H1 (cell line): ENCODE results near the gene PDZD2. TPM values are rescaled to one million over a fixed set of nuclear protein-coding genes. Genes with fewer than 3 reads are reported as not detected.

Source experiments
- CTCF ChIA-PET: fragments of 300-600 bp; sonication (Branson Sonifier 250); formaldehyde crosslinking; loops from one replicate; lab custom pipeline; 2021; ENCODE audit not compliant: partially characterized antibody; lab: Charles Lee
- POLR2A ChIA-PET: fragments of 300-600 bp; sonication (Branson Sonifier 250); formaldehyde crosslinking; loops from one replicate; lab custom pipeline; 2021; ENCODE audit warnings: inconsistent platforms; ENCODE audit not compliant: partially characterized antibody; lab: Charles Lee
- DNase-seq, 2 experiments: peaks; one replicate each; pipeline versions ENCODE4 v3.0.0 to v3.0.0-alpha.2; 2010 to 2022; ENCODE audit warnings: low spot score in 2 of 2, low read depth in 1 of 2, mixed read lengths in 1 of 2
- FAIRE-seq: peaks from 2 replicates; lab custom pipeline; 2011; peaks lifted over from hg19 to GRCh38; lab: Jason Lieb, UNC
- H2AFZ ChIP-seq: 2 replicates; pipeline ENCODE4 v1.8.1; 2012; ENCODE audit warnings: low read length, inconsistent platforms
- H2AK5ac ChIP-seq: 2 replicates; pipeline ENCODE4 v1.6.1; 2013; ENCODE audit warnings: low read depth, low read length
- H2BK120ac ChIP-seq: replicated peaks from 2 replicates; pipeline ENCODE3; 2013; ENCODE audit warnings: low read depth, low read length, inconsistent platforms
- H2BK12ac ChIP-seq: 2 replicates; pipeline ENCODE4 v1.6.1; 2013; ENCODE audit warnings: low read depth, low read length
- H2BK15ac ChIP-seq: 2 replicates; pipeline ENCODE4 v1.6.1; 2013; ENCODE audit warnings: low read length
- H2BK20ac ChIP-seq: 2 replicates; pipeline ENCODE4 v1.6.1; 2013; ENCODE audit warnings: low read length
- H2BK5ac ChIP-seq: 2 replicates; pipeline ENCODE4 v1.6.1; 2013; ENCODE audit warnings: low read depth, low read length
- H3K14ac ChIP-seq: 2 replicates; pipeline ENCODE4 v1.6.1; 2013; ENCODE audit warnings: inconsistent platforms; ENCODE audit not compliant: insufficient read length
- H3K18ac ChIP-seq: 2 replicates; pipeline ENCODE4 v1.6.1; 2013; ENCODE audit warnings: low read length; ENCODE audit errors: extremely low read depth
- H3K23ac ChIP-seq: 2 replicates; pipeline ENCODE4 v1.6.1; 2013; ENCODE audit warnings: inconsistent platforms; ENCODE audit not compliant: insufficient read length
- H3K23me2 ChIP-seq: 2 replicates; pipeline ENCODE4 v1.6.1; 2013; ENCODE audit warnings: low read depth, low read length
- H3K27ac ChIP-seq: 2 replicates; pipeline ENCODE4 v1.6.1; 2011; ENCODE audit warnings: low read depth, low read length, inconsistent platforms
- H3K27me3 ChIP-seq, 4 experiments: replicated peaks in 1 of 4; 1 replicate in 1 of 4; 2 replicates in 3 of 4; pipeline versions ENCODE4 v1.6.1 to v1.8.1; 2011 to 2013; ENCODE audit warnings: low read length in 3 of 4, mild to moderate bottlenecking in 3 of 4, inconsistent platforms in 2 of 4, mixed read lengths in 2 of 4, moderate library complexity in 1 of 4; ENCODE audit not compliant: control insufficient read depth in 3 of 4, insufficient read depth in 3 of 4; ENCODE audit errors: extremely low read depth in 1 of 4
- H3K36me3 ChIP-seq, 4 experiments: 2 replicates each; pipeline versions ENCODE4 v1.6.1 to v1.8.1; 2011 to 2013; ENCODE audit warnings: mild to moderate bottlenecking in 4 of 4, low read length in 3 of 4, moderate library complexity in 2 of 4, control low read depth in 1 of 4, inconsistent platforms in 1 of 4; ENCODE audit not compliant: insufficient read depth in 4 of 4, control insufficient read depth in 2 of 4
- H3K4ac ChIP-seq: replicated peaks from 2 replicates; pipeline ENCODE3; 2013; ENCODE audit warnings: low read length, low read depth, mixed read lengths, inconsistent platforms; ENCODE audit not compliant: insufficient read length
- H3K4me1 ChIP-seq, 4 experiments: replicated peaks in 1 of 4; 1 replicate in 1 of 4; 2 replicates in 3 of 4; pipeline versions ENCODE4 v1.6.1 to v1.8.1; 2011 to 2013; ENCODE audit warnings: low read length in 3 of 4, inconsistent platforms in 2 of 4, mixed read lengths in 1 of 4; ENCODE audit not compliant: insufficient read depth in 4 of 4, control insufficient read depth in 3 of 4
- H3K4me2 ChIP-seq, 2 experiments: 2 replicates each; pipeline versions ENCODE4 v1.6.1 to v1.8.1; 2011 to 2013; ENCODE audit warnings: low read depth in 2 of 2, low read length in 2 of 2, control low read depth in 1 of 2, inconsistent platforms in 1 of 2, mild to moderate bottlenecking in 1 of 2; ENCODE audit not compliant: insufficient read depth in 1 of 2
- H3K4me3 ChIP-seq, 4 experiments: fragments of 200-600, 300-600 bp in 1 of 4; sonication (generic), shearing (Covaris generic), sonication (Bioruptor Twin) in 1 of 4; 2 replicates each; pipeline versions ENCODE4 v1.5.1 to v1.8.1; 2011 to 2016; ENCODE audit warnings: low read length in 4 of 4, low read depth in 3 of 4, control low read depth in 2 of 4, inconsistent platforms in 2 of 4, mild to moderate bottlenecking in 2 of 4, mixed read lengths in 1 of 4, moderate library complexity in 1 of 4; ENCODE audit not compliant: insufficient read depth in 2 of 4; ENCODE audit errors: extremely low read depth in 1 of 4
- H3K56ac ChIP-seq: replicated peaks from 2 replicates; pipeline ENCODE3; 2013; ENCODE audit warnings: low read depth, mild to moderate bottlenecking, mixed read lengths, low read length, inconsistent platforms; ENCODE audit not compliant: insufficient read length
- H3K79me1 ChIP-seq: 2 replicates; pipeline ENCODE4 v1.6.1; 2013; ENCODE audit warnings: low read depth, low read length, control low read depth
- H3K79me2 ChIP-seq, 2 experiments: 2 replicates each; pipeline versions ENCODE4 v1.6.1 to v1.8.1; 2012 to 2013; ENCODE audit warnings: low read length in 2 of 2, mild to moderate bottlenecking in 2 of 2, inconsistent platforms in 1 of 2; ENCODE audit not compliant: insufficient read depth in 2 of 2, control insufficient read depth in 1 of 2
- H3K9ac ChIP-seq, 4 experiments: replicated peaks in 1 of 4; 1 replicate in 1 of 4; 2 replicates in 3 of 4; pipeline versions ENCODE4 v1.6.1 to v1.8.1; 2011 to 2013; ENCODE audit warnings: low read depth in 3 of 4, low read length in 3 of 4, control low read depth in 2 of 4, mild to moderate bottlenecking in 2 of 4, moderate library complexity in 2 of 4, inconsistent platforms in 1 of 4; ENCODE audit errors: extremely low read depth in 1 of 4
- H3K9me3 ChIP-seq, 2 experiments: 2 replicates each; pipeline versions ENCODE4 v1.6.1 to v1.8.1; 2012 to 2013; ENCODE audit warnings: mild to moderate bottlenecking in 2 of 2, moderate library complexity in 2 of 2, control low read depth in 1 of 2, inconsistent platforms in 1 of 2, low read depth in 1 of 2, low read length in 1 of 2, mixed read lengths in 1 of 2; ENCODE audit not compliant: insufficient read depth in 2 of 2
- H4K20me1 ChIP-seq, 2 experiments: replicated peaks in 1 of 2; 2 replicates each; pipeline versions ENCODE3 to v1.8.1; 2011 to 2013; ENCODE audit warnings: inconsistent platforms in 2 of 2, low read length in 2 of 2, mild to moderate bottlenecking in 1 of 2; ENCODE audit not compliant: insufficient read depth in 2 of 2, control insufficient read depth in 1 of 2
- H4K5ac ChIP-seq: 2 replicates; pipeline ENCODE4 v1.6.1; 2013; ENCODE audit warnings: low read length, low read depth, mixed read lengths, inconsistent platforms; ENCODE audit not compliant: insufficient read length
- H4K8ac ChIP-seq: 2 replicates; pipeline ENCODE4 v1.8.0; 2013; ENCODE audit warnings: mild to moderate bottlenecking, moderate library complexity, low read length, inconsistent platforms; ENCODE audit not compliant: insufficient read depth; ENCODE audit errors: extremely low read depth
- H4K91ac ChIP-seq: replicated peaks from 2 replicates; pipeline ENCODE3; 2013; ENCODE audit warnings: low read length, mixed read lengths, inconsistent platforms; ENCODE audit not compliant: insufficient read length
- ASH2L ChIP-seq: fragments of 200-600, 300-600 bp; sonication (generic); IDR thresholded peaks from one replicate; pipeline ENCODE4 v1.7.1; 2017; ENCODE audit warnings: low read length
- BRCA1 ChIP-seq: IDR thresholded peaks from 2 replicates; pipeline ENCODE4 v1.6.1; 2012; ENCODE audit warnings: low read depth, low read length, improper control_type of control experiment
- CBX5 ChIP-seq: fragments of 300-800, 300-1000 bp; sonication (generic); IDR thresholded peaks from 2 replicates; pipeline ENCODE4 v1.7.1; 2016; ENCODE audit warnings: antibody characterized with exemption, low read length, low read depth
- CBX8 ChIP-seq: fragments of 300-800, 300-1000 bp; sonication (generic); IDR thresholded peaks from 2 replicates; pipeline ENCODE4 v1.7.1; 2016; ENCODE audit warnings: low read depth, low read length, borderline replicate concordance
- HDAC2 ChIP-seq, 2 experiments: fragments of 300-600 bp in 1 of 2; sonication (generic) in 1 of 2; IDR thresholded peaks; 2 replicates each; pipeline ENCODE4 v1.6.1; 2011 to 2012; ENCODE audit warnings: low read depth in 2 of 2, low read length in 2 of 2, mild to moderate bottlenecking in 2 of 2, moderate library complexity in 2 of 2, borderline replicate concordance in 1 of 2, inconsistent platforms in 1 of 2
- KDM1A ChIP-seq: fragments of 200-600, 300-600 bp; sonication (generic); IDR thresholded peaks from 2 replicates; pipeline ENCODE4 v1.7.1; 2016; ENCODE audit warnings: mild to moderate bottlenecking, low read length, borderline replicate concordance
- RNF2 ChIP-seq: fragments of 200-900, 300-1000 bp; sonication (generic); IDR thresholded peaks from 2 replicates; pipeline ENCODE4 v1.7.1; 2016; ENCODE audit warnings: borderline replicate concordance, low read depth, mild to moderate bottlenecking, antibody characterized with exemption, low read length; ENCODE audit not compliant: poor library complexity, severe bottlenecking; ENCODE audit errors: missing control alignments
- RXRA ChIP-seq: IDR thresholded peaks from 2 replicates; pipeline ENCODE4 v1.6.1; 2011; ENCODE audit warnings: low read depth, mild to moderate bottlenecking, low read length, moderate library complexity; ENCODE audit not compliant: insufficient read depth
- WGBS, 2 experiments: shearing (Covaris generic) in 1 of 2; methylation state at CpG; one replicate each; pipeline versions ENCODE4 v1.1.6 to v1.1.7; 2013 to 2015; ENCODE audit warnings: low lambda C conversion rate in 2 of 2, mixed read lengths in 2 of 2, inconsistent platforms in 1 of 2, low coverage in 1 of 2, missing lambda C conversion rate in 1 of 2; ENCODE audit not compliant: insufficient replicate concordance in 2 of 2, insufficient coverage in 1 of 2, insufficient read length in 1 of 2; ENCODE audit errors: extremely low coverage in 1 of 2, missing lambda C conversion rate in 1 of 2; 5-methylcytosine and 5-hydroxymethylcytosine counted together
- polyA plus RNA-seq, 7 experiments: library from polyadenylated mRNA; depleted of rRNA in 3 of 7; stranded (reverse) in 5 of 7; unstranded in 2 of 7; fragments of >200 nt in 5 of 7; fragments of 200-250 nt in 2 of 7; gene quantifications; 1 replicate in 5 of 7; 2 replicates in 1 of 7; 4 replicates in 1 of 7; pipeline versions ENCODE4 v1.2.1 to v1.2.3, GENCODE V29; 2011 to 2013; ENCODE audit warnings: missing spikeins in 2 of 7, mixed read lengths in 2 of 7
- total RNA-seq: library from RNA; stranded (reverse); fragmentation: NEBNext Ultra II Directional; extraction: Animal tissue kit (Norgen Biotek cat#: 25700); gene quantifications from 2 replicates; pipeline ENCODE4 v1.2.1, GENCODE V29; 2021
- TF ChIP-seq, protein P1 (sequence below): IDR thresholded peaks from 2 replicates; pipeline ENCODE4 v1.6.1; 2012; ENCODE audit warnings: inconsistent platforms
- TF ChIP-seq, protein P2 (sequence below): IDR thresholded peaks from 2 replicates; pipeline ENCODE4 v1.6.1; 2012; ENCODE audit warnings: low read length, inconsistent platforms

Gene PDZD2
- total and polyA plus RNA-seq, 2 of the 8 experiments (the other 6 are each of a cell fraction or from before 2014, with no cell fraction given) = 1.2 to 6.8 TPM

DNA sequence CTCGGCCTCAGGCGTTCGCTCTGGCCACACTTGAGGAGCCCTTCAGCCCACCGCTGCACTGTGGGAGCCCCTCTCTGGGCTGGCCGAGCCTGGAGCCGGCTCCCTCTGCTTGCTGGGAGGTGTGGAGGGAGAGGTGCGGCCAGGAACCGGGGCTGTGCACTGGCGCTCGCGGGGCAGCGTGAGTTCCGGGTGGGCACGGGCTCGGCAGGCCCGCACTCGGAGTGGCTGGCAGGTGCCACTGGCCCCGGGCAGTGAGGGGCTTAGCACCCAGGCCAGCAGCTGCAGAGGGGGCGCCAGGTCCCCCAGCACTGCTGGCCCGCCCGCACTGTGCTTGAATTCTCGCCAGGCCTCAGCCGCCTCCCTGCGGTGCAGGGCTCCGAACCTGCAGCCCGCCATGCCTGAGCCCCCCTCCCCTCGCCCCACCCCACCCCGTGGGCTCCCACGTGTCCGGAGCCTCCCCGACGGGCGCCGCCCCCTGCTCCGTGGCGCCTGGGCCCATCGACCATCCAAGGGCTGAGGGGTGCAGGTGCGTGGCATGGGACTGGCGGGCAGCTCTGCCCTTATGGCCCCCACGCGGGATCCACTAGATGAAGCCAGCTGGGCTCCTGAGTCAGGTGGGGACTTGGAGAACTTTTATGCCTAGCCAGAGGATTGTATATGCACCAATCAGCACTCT, 138.2 kb downstream of the PDZD2 start:
- H3K79me2 ChIP-seq = no peaks in the 10 kb centered on the region
- H2BK120ac ChIP-seq = no peak overlapping the region
- ChIA-PET CTCF (interaction anchor here (0.6 to 1.4 kb wide), 4 partner anchors 9 to 314 kb away, joined by 3 to 5 read pairs (median 3); no protein-coding TSS in a partner anchor), POLR2A (no interaction called here)
- no peak overlapping the region for H2BK15ac ChIP-seq
- H4K20me1 ChIP-seq = no peaks in the 10 kb centered on the region
- H2BK12ac ChIP-seq = no peak overlapping the region
- H3K27ac ChIP-seq = no peak overlapping the region
- no peak overlapping the region for H3K4me3 ChIP-seq
- no peak for TF ChIP-seq ASH2L
- TF ChIP-seq CBX5 = no peak
- no peak for TF ChIP-seq RNF2
- TF ChIP-seq RXRA = no peak
- no peak for TF ChIP-seq BRCA1
- TF ChIP-seq HDAC2 (IDR thresholded peaks at IDR 0.05; ENCODE audit: borderline replicate concordance in 1 of 2, low read depth in 2 of 2, low read length in 2 of 2) = no peak
- TF ChIP-seq, protein P1, sequence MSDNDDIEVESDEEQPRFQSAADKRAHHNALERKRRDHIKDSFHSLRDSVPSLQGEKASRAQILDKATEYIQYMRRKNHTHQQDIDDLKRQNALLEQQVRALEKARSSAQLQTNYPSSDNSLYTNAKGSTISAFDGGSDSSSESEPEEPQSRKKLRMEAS = no peak
- no peak for TF ChIP-seq CBX8
- no peak for TF ChIP-seq KDM1A
- TF ChIP-seq, protein P2, sequence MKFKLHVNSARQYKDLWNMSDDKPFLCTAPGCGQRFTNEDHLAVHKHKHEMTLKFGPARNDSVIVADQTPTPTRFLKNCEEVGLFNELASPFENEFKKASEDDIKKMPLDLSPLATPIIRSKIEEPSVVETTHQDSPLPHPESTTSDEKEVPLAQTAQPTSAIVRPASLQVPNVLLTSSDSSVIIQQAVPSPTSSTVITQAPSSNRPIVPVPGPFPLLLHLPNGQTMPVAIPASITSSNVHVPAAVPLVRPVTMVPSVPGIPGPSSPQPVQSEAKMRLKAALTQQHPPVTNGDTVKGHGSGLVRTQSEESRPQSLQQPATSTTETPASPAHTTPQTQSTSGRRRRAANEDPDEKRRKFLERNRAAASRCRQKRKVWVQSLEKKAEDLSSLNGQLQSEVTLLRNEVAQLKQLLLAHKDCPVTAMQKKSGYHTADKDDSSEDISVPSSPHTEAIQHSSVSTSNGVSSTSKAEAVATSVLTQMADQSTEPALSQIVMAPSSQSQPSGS = no peak
- H3K9ac ChIP-seq = no peak overlapping the region
- no peak overlapping the region for H2BK5ac ChIP-seq
- no peak overlapping the region for H3K23ac ChIP-seq
- H3K14ac ChIP-seq = no peak overlapping the region
- H3K36me3 ChIP-seq = 0 out of 8 replicates have a peak, but pooled peaks cover 0 to 2% (median 0%) of the 10 kb centered on the region in 4 experiments
- H2AFZ ChIP-seq = no peak overlapping the region
- no peaks in the 10 kb centered on the region for H3K4me1 ChIP-seq
- no peak overlapping the region for H3K4ac ChIP-seq
- no peak overlapping the region for H3K18ac ChIP-seq
- WGBS, 2 experiments = 95% methylated on average over 29 of the region's 41 CpGs; no CpG with 5 or more reads in 1 of the 2 experiments
- H3K23me2 ChIP-seq = no peaks in the 10 kb centered on the region
- no peak overlapping the region for H3K56ac ChIP-seq
- no peak overlapping the region for H4K5ac ChIP-seq
- no peak for FAIRE-seq
- no peak overlapping the region for H2BK20ac ChIP-seq
- peaks cover 9 to 16% of the 10 kb centered on the region in 2 experiments; a peak in 3 of 4 replicates for H3K9me3 ChIP-seq
- H3K27me3 ChIP-seq = no peaks in the 10 kb centered on the region
- no peak overlapping the region for H4K8ac ChIP-seq
- no peak overlapping the region for H3K4me2 ChIP-seq
- no peak for DNase-seq
- H4K91ac ChIP-seq = no peak overlapping the region
- H2AK5ac ChIP-seq = no peak overlapping the region
- H3K79me1 ChIP-seq = no peaks in the 10 kb centered on the region
